Measurements from ENCODE around the gene NR3C1. TPM values are rescaled to one million over a fixed set of nuclear protein-coding genes. Genes with fewer than 3 reads are reported as not detected.

Gene NR3C1
- total RNA-seq, 1 experiment from 2014 or later: 16.0 TPM

GRCh38 chr5:143432658-143433239, 29.3 kb upstream of the NR3C1 start:
- ATAC-seq: no peak
- H3K79me2 ChIP-seq (ENCODE audit: insufficient read depth, low read length): no peaks in the 10 kb centered on the region
- no peak overlapping the region for H3K27ac ChIP-seq (ENCODE audit: low read depth, low read length)
- no peak overlapping the region for H3K4me3 ChIP-seq (replicated peaks in 1 of 2; ENCODE audit: low read depth in 1 of 2, low read length in 2 of 2)
- H3K9ac ChIP-seq (ENCODE audit: low read length): no peak overlapping the region
- H4K20me1 ChIP-seq (ENCODE audit: insufficient read depth): no peaks in the 10 kb centered on the region
- ChIA-PET RAD21 (ENCODE audit: low non-redundant PET in 1 of 2, low total read pairs in 2 of 2, uncharacterized antibody in 2 of 2, unreplicated experiment in 2 of 2) (no interaction called here), CTCF (no interaction called here), POLR2A (no interaction called here)
- no TSS peak for BruUV-seq (replicated peaks)
- DNase-seq (ENCODE audit: low read depth, low spot score): no peak
- no peak overlapping the region for H2AFZ ChIP-seq (ENCODE audit: low read depth, low read length, poor library complexity, severe bottlenecking)
- H3K9me3 ChIP-seq (ENCODE audit: control insufficient read depth in 1 of 2, insufficient read depth in 1 of 2, low read depth in 1 of 2, low read length in 2 of 2): no peaks in the 10 kb centered on the region
- no peaks in the 10 kb centered on the region for H3K4me1 ChIP-seq (ENCODE audit: control insufficient read depth in 1 of 2, insufficient read depth in 2 of 2, low read length in 2 of 2)
- no peaks in the 10 kb centered on the region for H3K36me3 ChIP-seq (ENCODE audit: control insufficient read depth in 1 of 2, insufficient read depth in 2 of 2, low read length in 2 of 2)
- no peak overlapping the region for H3K4me2 ChIP-seq (ENCODE audit: low read length)
- H3K27me3 ChIP-seq (ENCODE audit: insufficient read depth, low read length): no peaks in the 10 kb centered on the region
- H3K9me2 ChIP-seq (ENCODE audit: insufficient read depth): no peaks in the 10 kb centered on the region
- no peak for TF ChIP-seq EGR1 (IDR thresholded peaks at IDR 0.05; ENCODE audit: low read depth)
- TF ChIP-seq REST (IDR thresholded peaks at IDR 0.05; ENCODE audit: low read depth): no peak
- TF ChIP-seq RAD21 (IDR thresholded peaks at IDR 0.05; ENCODE audit: low read depth): no peak
- no peak for TF ChIP-seq ZNF274 (IDR thresholded peaks at IDR 0.05; ENCODE audit: low read depth, low read length)
- TF ChIP-seq JUND (IDR thresholded peaks at IDR 0.05): no peak
- TF ChIP-seq SP1 (IDR thresholded peaks at IDR 0.05; ENCODE audit: low read depth): no peak
- no peak for TF ChIP-seq POLR2AphosphoS5 (IDR thresholded peaks at IDR 0.05; ENCODE audit: low read depth, low read length)
- no peak for TF ChIP-seq SIN3A (IDR thresholded peaks at IDR 0.05; ENCODE audit: low read depth)
- TF ChIP-seq FOSL1 (IDR thresholded peaks at IDR 0.05; ENCODE audit: low read depth): no peak
- TF ChIP-seq ELF1 (IDR thresholded peaks at IDR 0.05; ENCODE audit: borderline replicate concordance, low read depth): no peak
- no peak for TF ChIP-seq ATF3 (IDR thresholded peaks at IDR 0.05)
- TF ChIP-seq POLR2A (IDR thresholded peaks at IDR 0.05; ENCODE audit: borderline replicate concordance, extremely low read depth, insufficient read depth, insufficient read length): no peak
- TF ChIP-seq EZH2 (IDR thresholded peaks at IDR 0.05): no peak
- no peak for TF ChIP-seq MAX (IDR thresholded peaks at IDR 0.05)
- TF ChIP-seq TCF7L2 (IDR thresholded peaks at IDR 0.05; ENCODE audit: borderline replicate concordance, extremely low read depth, insufficient read depth, insufficient read length): no peak
- no peak for TF ChIP-seq YY1 (IDR thresholded peaks at IDR 0.05; ENCODE audit: extremely low read depth, insufficient replicate concordance, low read depth, low read length)
- intact Hi-C loops (cut with micrococcal nuclease): no loop called here

Measured in HCT116 (cell line).